ENCODE results near the gene CSF3R.
"Not testable (repeated sequence)": the region's sequence is repeated elsewhere in the genome, so short reads cannot be mapped to it uniquely, and the experiment has no call there.

Gene CSF3R

DNA sequence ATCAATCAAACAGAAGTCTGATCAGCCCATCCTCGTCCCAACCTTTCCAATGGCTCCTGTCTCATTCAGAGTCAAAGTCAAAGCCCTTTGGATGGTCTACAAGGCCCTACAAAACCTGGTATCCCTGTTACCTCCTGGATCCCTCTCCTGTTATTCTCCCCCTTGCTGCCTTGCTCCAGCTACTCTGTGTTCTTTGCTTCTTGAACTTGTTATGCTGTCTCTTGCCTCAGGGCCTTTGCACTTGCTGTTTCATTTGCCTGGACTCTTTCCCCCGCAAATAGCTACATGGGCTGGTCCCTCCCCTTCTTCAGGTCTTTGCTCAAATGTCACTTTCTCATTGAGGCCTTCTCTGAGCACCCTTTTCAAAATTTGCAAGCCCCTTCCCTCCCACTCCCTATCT lies 1.4 kb upstream of the CSF3R start:
- Mint-ChIP-seq H3K4me3 (no peak overlapping the region), H3K27me3 (ENCODE audit: low read depth) (peaks cover 10% of the 10 kb centered on the region), H3K27ac (no peak overlapping the region), H3K9me3 (no peaks in the 10 kb centered on the region), H3K4me1 (peaks cover 7% of the 10 kb centered on the region), H3K36me3 (ENCODE audit: low read depth) (no peaks in the 10 kb centered on the region)
- TF ChIP-seq, protein P1, sequence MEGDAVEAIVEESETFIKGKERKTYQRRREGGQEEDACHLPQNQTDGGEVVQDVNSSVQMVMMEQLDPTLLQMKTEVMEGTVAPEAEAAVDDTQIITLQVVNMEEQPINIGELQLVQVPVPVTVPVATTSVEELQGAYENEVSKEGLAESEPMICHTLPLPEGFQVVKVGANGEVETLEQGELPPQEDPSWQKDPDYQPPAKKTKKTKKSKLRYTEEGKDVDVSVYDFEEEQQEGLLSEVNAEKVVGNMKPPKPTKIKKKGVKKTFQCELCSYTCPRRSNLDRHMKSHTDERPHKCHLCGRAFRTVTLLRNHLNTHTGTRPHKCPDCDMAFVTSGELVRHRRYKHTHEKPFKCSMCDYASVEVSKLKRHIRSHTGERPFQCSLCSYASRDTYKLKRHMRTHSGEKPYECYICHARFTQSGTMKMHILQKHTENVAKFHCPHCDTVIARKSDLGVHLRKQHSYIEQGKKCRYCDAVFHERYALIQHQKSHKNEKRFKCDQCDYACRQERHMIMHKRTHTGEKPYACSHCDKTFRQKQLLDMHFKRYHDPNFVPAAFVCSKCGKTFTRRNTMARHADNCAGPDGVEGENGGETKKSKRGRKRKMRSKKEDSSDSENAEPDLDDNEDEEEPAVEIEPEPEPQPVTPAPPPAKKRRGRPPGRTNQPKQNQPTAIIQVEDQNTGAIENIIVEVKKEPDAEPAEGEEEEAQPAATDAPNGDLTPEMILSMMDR (IDR thresholded peaks at IDR 0.05; ENCODE audit: unreplicated experiment in 3 of 3): no peak

DNA sequence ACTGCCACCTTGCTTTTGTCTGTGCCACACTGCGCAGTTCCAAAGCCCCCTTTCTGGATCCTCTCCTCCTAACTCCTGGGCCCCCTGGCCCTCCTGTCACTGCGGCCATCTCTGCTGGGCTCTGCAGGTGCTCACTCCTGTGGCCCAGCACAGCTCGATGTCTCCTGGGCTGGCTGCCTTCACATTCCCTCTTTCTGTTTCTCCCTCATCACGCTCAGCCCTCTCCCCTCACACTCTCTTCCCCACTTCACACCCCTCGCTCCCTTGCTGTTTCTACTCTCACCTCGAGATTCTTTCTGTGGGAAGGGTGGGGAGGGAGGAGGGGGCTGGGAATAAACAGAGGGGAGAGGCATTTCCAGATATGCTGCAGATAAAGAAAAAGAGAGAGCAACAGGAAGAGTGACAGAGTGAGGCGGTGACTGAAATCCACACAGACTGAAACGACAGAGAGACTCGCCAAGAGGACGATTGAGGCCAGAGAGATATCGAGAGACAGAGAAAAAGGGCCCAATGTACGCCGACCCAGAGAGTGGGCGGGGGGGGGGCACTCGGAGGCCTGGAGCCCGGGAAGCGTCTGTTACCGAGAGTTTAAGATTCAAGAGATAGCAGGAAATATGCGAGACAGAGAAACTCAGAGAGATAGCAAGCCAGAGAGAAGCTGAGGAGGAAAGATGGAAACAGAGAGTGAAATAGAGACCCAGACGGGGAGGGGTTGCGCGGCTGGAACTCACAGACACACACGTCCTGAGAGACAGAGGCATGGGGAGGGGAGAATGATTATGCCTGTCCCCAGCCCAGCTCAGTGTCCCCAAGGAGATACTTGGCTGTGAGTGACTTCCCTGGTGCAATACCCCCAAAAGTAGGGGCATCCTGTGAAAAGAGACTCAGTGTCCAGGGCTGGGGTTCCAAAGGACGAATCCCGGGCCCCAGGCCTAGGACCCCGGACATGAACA lies 666 bp downstream of the CSF3R start:
- Mint-ChIP-seq H3K4me3 (no peak overlapping the region), H3K4me1 (peaks cover 7% of the 10 kb centered on the region), H3K27me3 (ENCODE audit: low read depth) (peaks cover 10% of the 10 kb centered on the region), H3K36me3 (ENCODE audit: low read depth) (no peaks in the 10 kb centered on the region), H3K27ac (no peak overlapping the region), H3K9me3 (no peaks in the 10 kb centered on the region)
- TF ChIP-seq, protein P1 (IDR thresholded peaks at IDR 0.05; ENCODE audit: unreplicated experiment in 3 of 3): no peak

DNA sequence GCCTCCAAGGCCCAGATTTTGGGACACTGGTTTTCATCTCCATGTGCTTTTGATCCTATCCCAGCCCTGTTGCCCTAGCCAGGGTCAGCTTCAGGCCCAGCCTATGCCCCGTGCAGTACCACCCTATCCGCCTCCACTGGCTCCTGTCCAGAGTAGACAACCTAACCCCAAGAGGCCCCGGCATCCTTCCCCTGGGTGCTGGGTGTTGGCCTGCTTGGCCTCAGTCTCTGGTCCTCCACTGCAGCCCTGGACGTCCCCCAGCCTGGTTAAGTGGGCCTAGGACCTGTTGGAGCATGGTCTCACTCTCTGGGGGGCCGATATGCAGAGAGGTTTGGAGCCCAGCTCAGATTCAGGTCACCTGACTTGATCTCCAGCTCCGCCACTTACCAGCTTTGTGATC lies 1.6 kb downstream of the CSF3R start:
- H3K9me3 Mint-ChIP-seq: no peaks in the 10 kb centered on the region
- H3K27me3 Mint-ChIP-seq (ENCODE audit: low read depth): peaks cover 10% of the 10 kb centered on the region
- TF ChIP-seq, protein P1 (IDR thresholded peaks at IDR 0.05; ENCODE audit: unreplicated experiment in 3 of 3): no peak
- no peak overlapping the region for H3K27ac Mint-ChIP-seq
- H3K4me1 Mint-ChIP-seq: peaks cover 7% of the 10 kb centered on the region
- no peak overlapping the region for H3K4me3 Mint-ChIP-seq
- H3K36me3 Mint-ChIP-seq (ENCODE audit: low read depth): no peaks in the 10 kb centered on the region

DNA sequence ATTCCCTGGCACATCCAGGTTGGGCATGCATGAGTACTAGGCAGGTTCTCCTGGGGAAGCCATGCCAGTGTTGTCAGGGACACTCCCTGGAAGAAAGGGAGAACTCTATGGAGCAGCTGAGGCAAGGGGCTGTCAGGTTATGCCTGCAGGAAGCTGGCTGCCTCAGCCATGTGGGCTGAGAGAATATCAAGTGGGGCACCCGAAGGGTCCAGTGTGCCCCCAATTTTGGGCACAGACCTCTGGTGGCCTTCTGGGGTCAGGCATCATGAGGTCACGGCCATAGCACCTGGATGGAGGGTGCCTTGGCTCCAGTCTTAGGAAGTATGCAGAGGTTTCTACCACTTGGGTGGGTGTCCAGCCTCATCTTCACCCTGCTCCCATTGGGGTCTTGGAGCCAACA lies 2.6 kb downstream of the CSF3R start:
- H3K4me1 Mint-ChIP-seq: peaks cover 7% of the 10 kb centered on the region
- H3K4me3 Mint-ChIP-seq: no peak overlapping the region
- H3K27ac Mint-ChIP-seq: no peak overlapping the region
- H3K9me3 Mint-ChIP-seq: no peaks in the 10 kb centered on the region
- no peaks in the 10 kb centered on the region for H3K36me3 Mint-ChIP-seq (ENCODE audit: low read depth)
- TF ChIP-seq, protein P1 (IDR thresholded peaks at IDR 0.05; ENCODE audit: unreplicated experiment in 3 of 3): no peak
- peaks cover 10% of the 10 kb centered on the region for H3K27me3 Mint-ChIP-seq (ENCODE audit: low read depth)

DNA sequence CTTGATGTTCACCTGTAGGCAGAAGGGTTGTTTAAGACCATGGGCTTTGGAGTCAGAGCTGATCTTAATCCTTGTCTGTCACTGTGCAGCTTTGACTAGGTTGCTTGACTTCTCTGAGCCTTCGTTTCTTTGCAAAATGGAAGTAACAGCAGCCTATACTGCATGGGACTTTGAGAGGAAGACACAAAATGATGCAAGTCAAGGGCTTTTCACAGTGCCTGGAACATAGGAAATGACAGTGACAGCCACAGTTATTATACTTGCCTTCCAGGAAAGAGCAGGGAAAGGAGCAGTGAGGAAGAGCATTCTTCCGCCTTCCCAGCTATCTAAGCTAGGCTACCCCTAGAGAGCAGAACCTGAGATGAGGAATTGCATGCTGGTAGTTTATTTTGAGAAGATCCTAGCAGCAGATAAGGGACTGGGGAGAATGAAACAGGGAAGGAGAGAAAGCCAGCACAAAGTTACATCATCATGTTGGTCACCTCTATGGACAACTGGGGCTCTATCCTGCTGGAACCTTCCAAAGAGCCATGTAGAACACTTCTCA lies 3.1 kb downstream of the CSF3R start:
- TF ChIP-seq, protein P1 (IDR thresholded peaks at IDR 0.05; ENCODE audit: unreplicated experiment in 3 of 3): no peak
- no peak overlapping the region for H3K4me3 Mint-ChIP-seq
- no peak overlapping the region for H3K27ac Mint-ChIP-seq

DNA sequence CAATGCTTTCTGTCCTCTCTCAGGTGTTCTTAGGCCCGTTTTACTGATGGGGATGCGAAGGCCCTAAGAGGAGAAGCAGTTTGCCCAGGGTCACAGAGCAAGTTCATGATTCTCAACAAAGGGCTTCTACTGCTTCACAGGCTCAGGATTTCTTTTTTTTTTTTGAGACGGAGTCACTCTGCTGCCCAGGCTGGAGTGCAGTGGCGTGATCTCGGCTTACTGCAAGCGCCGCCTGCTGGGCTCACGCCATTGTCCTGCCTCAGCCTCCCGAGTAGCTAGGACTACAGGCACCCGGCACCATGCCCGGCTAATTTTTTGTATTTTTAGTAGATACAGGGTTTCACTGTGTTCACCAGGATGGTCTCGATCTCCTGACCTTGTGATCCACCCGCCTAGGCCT lies 5.1 kb downstream of the CSF3R start:
- H3K9me3 Mint-ChIP-seq; H3K27me3 Mint-ChIP-seq (ENCODE audit: low read depth); H3K4me3 Mint-ChIP-seq; H3K27ac Mint-ChIP-seq; H3K36me3 Mint-ChIP-seq (ENCODE audit: low read depth): not testable (repeated sequence)
- H3K4me1 Mint-ChIP-seq: peaks cover 11% of the 10 kb centered on the region

More for the DNA sequence above, 3.1 kb downstream of the CSF3R start:
- no peaks in the 10 kb centered on the region for H3K9me3 Mint-ChIP-seq
- peaks cover 7% of the 10 kb centered on the region for H3K4me1 Mint-ChIP-seq
- peaks cover 10% of the 10 kb centered on the region for H3K27me3 Mint-ChIP-seq (ENCODE audit: low read depth)
- no peaks in the 10 kb centered on the region for H3K36me3 Mint-ChIP-seq (ENCODE audit: low read depth)

Data from nephron (organoid).